ENCODE results near the gene SPSB4.
"Not testable (repeated sequence)": the region's sequence is repeated elsewhere in the genome, so short reads cannot be mapped to it uniquely, and the experiment has no call there.

The SPSB4 gene

DNA sequence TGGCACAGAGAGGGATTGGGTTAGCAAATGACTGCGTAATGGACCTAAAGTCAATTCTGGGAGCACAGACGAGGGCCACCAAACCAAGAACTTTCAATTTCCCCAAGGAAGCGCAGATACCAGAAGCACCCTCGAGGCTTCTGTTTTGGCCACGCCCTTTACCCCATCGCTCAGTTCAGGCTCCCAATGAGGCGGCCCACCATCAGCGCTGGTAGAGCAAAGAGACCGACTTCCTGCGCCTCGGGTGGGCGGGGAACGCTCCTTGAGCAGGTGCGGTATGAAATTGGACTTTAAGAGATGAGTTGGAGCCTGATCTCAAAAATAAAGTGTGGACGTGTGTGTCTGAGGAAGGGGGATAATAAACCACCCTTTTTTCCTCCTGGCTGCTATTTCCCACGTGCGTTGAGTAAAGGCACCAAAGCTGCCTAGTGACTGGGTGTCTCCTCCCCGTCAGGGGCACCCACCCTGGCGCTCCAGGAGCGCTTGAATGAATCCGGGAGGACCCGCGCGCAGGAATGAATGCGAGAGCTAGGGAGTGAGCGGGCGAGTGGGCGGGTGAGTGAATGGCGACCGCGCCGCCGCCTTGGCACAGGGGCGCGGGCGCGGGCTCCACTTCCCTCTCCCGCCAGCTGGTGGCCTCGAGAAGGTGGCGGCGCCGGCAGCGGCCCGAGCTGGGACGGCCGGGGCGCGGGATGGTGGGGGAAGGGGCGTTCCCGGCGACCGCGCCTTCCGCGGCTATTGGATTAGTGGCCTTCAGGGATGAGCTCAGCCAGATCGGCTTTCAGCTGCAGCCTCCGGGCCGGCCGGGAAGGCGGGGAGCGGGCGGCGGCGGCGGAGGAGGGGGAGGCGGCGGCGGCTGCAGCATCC, at the start of gene SPSB4:
SPSB4 (plus strand) TSS at position 772 of the 867 bp plus-strand sequence. CDS start 14,758 bp downstream, outside the sequence.
- peak in 1 of 2 experiments; percentile 27 for DNase-seq

DNA sequence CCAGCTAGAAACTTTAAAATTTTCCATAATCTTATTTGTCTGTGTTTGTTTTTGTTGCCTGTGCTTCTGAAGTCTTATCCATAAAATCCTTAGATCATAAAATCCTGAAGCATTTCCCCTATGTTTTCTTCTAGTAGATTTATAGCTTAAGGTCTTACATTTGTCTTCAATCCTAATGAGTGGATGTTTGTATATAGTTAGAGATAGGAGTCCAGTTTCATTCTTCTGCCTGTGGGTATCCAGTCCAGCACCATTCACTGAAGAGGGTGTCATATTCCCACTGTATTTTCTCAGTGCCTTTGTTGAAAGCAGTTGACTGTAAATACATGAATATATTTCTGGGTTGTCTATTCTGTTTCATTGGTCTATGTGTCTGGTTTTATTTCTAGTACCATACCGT, 44.8 kb upstream of the SPSB4 start:
- DNase-seq = no peak

DNA sequence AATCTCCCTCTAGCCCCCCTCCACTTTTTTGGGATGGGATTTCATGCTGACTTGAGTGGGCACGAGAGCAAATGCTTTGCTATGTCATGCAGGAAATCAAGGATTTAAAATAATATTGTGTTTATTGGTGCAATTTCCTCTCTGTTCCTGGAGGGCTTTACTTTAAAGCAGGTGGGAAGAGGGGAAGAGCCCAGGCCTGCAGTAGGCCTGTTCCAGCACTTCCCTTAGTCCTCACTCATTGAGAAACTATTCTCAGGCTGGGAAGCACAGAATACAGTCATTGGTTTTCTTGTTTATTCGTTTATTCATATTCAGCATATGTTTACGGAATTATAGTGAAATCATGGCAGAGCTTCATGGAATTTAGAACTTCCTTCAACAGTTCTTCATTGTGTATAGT, 41.7 kb upstream of the SPSB4 start:
- no peak for DNase-seq

DNA sequence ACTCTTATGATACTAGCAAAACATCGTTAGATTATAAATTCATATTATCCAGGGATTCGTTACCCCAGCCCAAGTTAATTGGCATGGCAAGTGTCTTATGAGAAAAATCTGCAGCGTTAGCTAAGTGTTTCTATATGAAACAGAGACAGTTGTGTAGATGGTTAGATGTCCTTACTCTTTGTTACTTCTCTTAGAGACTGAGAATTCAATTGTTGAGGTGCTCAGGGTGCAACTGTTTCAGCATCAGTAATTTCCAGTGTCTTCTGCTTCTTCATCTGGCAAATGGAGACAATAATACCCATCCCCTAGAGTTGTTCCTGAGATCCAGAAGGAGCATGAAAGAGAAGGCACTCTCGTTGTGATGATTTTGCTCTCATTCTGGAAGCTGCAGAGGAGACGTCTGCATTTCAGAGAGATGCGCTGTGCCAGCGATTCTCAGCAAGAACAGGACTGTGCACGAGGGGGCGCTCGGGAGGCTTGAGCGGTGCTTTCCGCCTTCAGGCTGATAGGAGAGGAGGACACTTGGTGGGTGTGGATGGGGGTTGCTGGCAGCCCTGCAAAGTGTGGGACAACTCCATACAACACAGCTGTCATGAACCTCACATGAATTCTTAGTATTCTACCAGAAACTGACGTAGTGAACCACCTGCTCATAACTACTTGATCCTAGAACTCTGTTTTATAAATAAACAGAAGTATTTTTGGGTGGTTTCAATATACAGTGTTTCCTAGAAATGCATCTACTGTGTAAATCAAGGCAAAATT, 39.7 kb upstream of the SPSB4 start:
- DNase-seq = peak; percentile 67 to 83

DNA sequence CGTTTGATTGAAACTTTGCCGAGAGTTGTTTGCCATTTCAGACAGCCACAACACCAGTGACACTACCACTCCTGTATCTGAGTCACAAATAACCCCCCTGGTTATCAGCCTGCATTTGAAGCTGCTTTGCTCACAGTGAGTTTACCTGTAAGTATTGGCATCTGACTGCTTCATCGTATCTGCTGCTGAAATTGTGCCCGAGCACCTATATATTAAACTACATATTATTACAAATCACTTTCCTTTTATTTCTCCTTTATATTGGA, 39.2 kb upstream of the SPSB4 start:
- no peak for DNase-seq

DNA sequence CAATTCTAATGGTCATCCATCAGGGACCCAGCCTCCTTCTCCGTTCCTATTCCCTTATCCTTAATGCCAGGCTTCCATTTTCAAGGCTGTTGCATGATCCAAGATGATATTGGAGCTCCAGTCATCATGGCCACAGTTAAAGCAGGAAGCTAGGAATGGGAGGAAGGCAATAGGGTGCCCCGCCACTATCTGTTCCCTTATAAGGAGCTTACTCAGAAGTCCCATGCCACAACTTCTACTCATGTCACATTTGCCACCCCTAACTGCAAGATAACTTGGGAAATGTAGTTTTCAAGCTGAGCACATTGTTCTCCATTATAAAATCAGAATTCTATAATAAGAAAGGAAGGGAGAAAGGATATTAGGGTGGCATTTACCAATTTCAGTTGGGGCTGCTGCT, 38.6 kb upstream of the SPSB4 start:
- peak; percentile 28 to 47 for DNase-seq

DNA sequence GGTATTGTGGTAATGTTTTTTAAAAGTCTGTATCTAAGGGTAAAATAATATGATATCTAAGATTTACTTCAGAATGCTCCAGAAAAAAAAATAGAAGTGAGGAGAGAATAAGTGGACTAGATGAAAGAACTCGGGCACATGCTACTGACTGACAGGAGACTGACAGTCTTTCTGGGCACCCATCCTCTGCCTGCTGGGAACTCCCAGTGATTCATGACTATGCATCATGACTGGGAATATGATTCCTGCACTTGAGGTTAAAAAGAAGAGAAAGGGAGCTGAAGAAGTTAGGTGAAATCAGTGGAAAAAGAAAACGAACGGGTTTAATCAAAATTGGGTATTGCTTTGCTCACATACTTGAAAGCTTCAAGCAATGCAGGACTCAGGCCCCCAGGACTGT, 35.7 kb upstream of the SPSB4 start:
- no peak for DNase-seq

DNA sequence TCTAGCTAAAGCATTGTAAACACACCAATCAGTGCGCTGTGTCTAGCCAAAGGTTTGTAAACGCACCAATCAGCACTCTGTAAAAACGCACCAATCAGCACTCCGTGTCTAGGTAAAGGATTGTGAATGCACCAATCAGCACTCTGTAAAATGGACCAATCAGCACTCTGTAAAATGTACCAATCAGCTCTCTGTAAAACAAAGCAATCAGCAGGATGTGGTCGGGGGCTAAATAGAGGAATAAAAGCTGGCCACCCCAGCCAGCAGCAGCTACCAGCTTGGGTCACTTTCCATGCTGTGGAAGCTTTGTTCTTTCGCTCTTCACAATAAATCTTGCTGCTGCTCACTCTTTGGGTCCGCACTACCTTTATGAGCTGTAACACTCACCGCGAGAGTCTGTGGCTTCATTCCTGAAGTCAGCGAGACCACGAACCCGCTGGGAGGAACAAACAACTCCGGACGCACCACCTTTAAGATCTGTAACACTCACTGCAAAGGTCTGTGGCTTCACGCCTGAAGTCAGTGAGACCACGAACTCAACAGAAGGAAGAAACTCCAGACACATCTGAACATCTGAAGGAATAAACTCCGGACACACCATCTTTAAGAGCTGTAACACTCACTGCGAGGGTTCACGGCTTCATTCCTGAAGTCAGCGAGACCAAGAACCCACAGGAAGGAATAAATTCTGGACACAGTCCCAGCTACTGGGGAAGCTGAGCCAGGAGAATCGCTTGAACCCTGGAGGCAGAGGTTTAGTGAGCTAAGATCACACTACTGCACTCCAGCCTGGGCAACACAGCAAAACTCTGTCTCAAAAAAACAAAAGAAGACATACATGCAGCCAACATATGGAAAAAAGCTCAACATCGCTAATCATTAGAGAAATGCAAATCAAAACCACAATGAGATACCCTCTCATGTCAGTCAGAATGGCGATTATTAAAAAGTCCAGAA, 33.5 kb upstream of the SPSB4 start:
- DNase-seq = not testable (repeated sequence)

DNA sequence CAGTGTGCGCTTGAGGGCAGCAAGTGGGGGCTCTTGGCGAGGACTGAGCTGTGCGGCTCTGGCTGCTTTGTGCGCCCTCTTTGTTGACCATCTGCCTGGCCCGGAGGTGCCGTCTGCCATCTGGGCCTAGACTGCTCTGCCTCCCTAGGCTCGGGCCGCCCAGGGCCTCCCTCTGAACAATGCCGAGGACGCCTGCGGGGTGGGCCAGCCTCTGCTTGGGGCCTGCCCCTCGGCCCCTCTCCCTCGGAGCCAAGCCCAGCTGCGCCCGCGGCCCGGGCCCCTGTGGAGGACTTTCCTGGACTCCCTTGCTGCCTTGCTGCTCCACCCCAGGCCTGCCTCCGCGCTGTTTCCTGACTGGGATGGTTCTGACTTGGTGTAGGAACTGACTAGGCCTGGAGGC, 31.9 kb upstream of the SPSB4 start:
- no peak for DNase-seq

DNA sequence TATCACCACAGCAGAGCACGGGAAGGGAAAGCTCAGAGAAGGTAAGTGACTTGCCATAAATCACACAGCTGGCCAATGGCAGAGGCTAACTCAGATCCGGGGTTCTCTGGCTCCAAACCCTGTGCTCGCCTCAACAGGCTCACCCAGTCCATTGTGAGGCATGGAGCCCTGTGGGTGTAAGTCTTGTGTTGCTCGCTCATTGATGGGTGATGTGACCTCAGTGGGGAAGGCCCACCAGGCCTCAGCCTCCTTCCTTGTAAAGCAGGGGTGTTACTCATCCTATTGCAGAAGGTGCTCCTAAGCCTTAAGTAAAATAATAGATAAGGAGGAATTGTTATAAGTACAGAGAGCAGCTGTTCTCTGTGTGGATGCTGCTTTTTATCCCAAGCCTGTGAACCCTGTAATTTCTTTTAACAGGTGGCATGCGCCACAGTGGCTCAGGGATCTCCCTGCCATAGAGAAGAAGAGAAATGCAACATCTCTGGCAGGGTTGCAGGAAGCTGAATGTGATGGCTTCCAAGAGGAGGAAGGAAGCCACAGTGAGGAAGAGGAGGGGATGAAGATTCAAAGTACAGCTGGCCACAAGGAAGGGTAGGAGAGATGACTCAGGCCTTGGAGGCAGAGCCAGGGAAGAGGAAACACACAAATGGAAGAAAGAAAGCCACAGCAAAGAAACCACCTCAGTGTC, 30.9 kb upstream of the SPSB4 start:
- no peak for DNase-seq

DNA sequence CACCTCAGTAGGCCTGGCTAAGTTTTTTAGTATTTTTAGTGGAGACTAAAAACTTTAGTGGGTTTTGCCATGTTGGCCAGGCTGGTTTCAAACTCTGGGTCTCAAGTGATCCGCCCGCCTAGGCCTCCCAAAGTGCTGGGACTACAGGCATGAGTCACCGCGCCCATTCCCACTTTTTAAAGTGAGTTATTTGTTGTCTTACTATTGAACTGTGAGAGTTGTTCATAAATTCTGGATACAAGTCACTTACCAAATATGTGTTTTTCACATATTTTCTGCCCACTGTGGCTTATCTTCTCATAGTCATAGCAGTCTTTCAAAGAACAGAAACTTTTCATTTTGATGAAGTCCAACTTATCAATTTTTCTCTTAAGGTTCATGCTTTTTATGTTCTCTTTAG, 29.9 kb upstream of the SPSB4 start:
- DNase-seq = no peak

DNA sequence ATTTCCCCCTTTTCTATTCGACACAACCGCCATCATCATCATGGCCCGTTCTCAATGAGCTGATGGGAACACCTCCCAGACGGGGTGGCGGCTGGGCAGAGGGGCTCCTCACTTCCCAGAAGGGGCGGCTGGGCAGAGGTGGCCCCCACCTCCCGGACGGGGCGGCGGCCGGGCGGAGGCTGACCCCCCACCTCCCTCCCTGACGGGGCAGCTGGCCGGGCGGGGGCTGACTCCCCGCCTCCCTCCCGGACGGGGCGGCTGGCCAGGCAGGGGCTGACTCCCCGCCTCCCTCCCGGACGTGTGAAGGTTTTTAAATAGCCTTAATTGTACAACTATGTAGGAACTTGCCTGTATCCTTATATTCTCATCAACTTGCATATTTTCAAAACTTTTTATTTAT, 20.9 kb upstream of the SPSB4 start:
- no peak for DNase-seq

DNA sequence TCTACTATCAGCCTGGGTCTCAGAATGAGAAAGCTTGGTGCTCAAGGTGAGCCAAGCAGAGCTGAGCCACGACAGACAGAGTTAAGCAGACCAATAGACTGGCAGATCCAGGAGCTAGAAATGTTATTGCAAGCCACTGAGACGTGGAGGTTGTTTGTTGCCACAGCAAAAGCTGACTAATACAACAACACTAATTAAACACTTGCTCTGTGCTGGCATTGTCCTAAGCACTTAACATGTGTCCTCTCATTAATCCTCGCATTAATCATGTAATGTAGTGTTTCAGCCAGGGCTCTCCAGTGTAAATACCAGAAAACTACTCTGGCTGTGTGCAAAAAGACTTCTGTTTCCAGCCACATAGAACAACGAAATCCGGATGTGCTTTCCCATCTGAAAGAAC, 11.6 kb upstream of the SPSB4 start:
- DNase-seq = no peak

DNA sequence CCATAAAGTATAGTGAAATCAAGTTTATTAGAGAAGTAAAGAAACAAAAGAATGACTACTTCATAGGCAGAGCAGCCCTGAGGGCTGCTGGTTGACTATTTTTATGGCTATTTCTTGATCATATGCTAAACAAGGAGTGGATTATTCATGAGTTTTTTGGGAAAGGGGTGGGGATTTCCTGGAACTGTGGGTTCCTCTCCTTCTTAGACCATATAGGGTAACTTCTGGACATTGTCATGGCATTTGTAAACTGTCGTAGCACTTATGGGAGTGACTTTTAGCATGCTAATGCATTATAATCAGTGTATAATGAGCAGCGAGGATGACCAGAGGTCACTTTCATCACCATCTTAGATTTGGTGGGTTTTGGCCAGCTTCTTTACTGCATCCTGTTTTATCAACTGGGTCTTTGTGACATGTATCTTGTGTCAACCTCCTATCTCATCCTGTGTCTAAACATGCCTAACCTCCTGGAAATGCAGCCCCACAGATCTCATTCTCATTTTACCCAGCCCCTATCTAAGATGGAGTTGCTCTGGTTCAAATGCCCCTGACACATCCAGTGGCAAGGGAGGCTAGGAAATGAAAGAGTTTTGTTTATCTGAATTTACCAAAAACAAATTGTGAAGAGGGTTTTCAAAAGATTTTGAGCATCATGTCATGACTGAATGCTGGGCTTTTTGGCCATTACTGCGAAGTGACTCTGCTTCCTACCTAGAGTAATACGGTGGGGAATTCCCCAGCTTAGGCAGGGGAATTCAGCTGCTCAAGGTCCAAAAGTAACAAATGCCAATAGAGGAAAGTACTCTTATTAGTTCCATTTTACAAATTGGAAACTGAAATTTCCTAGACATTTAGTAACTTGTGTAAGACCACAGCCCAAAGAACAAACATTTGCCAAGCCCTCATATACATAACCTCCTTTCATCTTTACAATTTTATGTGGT, 6.2 kb upstream of the SPSB4 start:
- DNase-seq = no peak

DNA sequence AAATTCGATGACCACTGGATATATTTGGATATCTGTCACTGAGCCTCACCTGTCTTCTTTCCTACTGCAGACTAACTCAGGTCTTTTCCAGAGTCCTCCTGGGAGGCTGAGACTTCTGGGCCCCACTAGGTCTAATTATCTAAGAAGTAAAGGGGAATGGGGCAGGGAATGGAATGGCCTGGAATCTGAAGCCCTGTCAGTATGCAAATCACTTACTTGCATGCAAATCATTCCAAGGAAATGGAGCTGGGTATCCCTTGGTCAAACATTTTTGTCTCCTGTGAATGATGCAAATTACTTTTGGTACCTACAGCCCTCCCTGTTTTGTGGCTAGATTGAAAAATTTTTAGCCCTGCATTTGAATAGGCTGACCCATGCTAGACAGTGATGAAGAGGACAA, 5.3 kb upstream of the SPSB4 start:
- DNase-seq = no peak

DNA sequence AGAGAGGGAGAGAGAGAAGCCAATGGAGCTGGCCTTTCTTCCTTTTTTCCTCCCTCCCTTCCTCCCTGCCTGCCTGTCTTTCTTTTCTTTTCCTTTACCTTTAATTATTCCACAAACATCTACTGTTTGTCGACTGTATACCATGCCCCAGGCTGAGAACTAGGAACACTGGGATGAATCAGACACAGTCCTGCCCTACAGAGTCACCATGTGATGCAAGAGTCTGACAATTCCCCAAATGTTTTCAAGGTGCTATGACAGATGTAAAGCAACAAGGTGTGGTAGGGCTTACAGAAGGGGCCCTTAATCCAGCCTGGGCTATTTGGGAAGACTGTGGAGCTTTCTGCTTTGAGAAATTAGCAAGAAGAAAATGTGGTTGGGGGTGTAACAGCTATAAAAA, 4.0 kb upstream of the SPSB4 start:
- DNase-seq = no peak

DNA sequence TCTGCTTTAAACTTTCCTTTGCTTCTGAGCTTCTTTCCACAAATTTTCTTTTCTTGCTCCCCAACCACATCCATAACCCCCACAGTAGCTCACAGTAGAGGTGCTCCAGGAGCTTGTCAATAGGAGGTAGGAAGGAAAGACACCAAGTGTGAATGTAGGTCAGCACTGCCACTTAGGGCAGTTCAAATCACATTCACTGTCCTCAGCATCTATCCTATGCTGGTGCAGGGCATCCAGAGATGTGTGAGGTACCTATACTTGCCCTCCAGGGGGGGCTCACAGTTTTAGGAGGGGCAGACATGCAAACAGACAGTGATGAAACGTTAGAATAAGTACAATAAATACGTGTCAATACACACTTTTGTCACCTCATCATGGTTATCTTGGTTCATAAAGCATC, 1.5 kb upstream of the SPSB4 start:
- DNase-seq = peak in 1 of 2 experiments; percentile 35

DNA sequence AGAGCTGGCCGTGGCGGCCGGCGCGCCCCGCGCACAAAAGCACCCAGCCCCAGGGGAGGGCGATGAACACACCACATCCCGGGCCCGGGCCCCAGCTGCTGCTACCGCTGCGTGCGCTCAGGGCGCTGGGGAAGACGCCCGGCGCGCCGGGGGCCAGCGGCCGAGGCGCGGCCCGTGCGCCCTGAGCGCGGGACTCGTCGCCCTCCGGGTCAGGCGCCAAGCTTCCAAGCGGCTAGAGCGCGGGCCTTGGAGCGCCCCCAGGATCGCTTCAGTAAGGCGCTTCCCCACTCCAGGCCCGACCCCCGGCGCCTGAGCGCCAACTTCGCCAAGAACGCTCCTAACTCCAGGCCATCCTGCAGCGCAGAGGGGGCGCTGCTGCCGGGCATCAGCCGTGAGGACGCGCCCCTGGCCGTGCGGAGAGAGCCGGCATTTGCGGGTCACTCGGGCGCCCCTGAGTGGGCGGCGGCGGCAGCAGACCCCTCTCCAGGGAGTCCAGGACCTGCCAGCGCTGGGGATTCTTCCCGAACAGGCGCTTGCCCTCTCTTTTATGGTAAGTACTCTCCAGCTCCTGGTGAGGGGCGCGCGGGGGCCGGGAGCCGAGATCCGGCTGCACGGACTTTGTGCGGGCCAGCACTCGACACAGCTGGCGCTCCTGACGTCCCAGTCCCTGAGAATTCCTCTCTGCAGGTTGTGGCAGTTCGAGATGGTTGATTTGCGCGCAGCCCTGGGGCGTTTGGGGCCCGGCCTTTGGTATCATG, 475 bp downstream of the SPSB4 start:
- DNase-seq = no peak

DNA sequence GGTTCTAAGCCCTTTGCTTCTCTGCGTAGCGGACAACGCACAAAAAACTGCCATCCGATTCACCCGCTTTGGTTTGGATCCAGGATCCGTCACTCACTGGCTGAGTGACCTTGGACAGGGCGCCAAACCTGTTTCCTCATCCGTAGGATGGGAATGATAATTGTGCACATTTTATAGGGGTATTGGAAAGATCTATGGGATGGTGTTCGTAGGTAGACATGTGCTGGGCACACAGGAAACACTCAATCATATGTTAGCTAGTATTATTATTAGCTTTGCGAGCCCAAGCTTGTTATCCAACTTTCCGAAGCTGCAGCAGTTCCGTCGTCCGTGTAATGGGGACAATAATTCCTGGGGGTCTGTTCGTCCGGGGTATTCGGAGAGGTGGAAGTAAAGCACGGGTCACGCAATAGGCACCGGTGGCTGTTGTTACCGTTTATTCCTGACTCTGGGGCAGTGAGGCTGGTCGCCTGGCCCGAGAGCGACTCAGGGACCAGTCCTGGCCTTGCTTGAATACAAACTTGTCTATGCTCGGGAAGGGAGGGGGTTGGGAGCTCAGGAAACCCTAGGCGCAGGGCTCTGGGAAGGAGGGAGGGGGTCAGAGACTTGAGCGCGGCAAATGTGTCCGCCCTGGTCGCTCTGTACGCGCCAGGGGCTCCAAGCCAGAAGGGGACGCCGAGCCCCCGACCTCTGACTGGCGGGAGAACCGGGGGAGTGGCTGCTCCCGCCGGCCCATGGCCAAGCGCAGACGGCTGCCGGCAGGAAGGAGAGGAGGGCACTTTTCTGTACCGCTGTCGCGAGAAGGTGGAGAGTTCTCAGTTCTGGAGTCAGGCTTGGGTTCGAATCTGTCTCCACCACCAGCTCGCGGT, 1.3 kb downstream of the SPSB4 start:
- DNase-seq = peak; percentile 12 to 22

DNA sequence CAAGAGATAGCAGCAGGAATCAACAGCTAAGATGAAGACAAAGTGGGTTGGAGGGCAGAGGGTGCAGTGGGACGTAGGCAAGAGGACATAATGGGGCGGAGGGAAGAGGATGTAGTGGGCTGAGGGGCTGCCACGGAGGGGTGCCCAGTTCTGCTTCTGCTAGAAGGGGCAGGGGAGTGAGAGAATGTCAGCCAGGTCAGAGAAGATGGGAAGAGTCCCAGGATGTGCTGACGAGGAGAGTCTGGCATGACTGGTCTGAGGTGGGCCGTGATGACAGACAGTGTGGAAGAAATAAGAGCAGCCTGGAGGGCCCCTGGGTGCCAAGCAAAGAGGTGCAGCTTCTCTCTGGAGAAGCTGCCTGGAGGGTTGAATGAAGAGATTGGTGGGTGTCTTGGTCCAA, 4.0 kb downstream of the SPSB4 start:
- no peak for DNase-seq
